ENCODE results near the gene GPR65. TPM values are rescaled to one million over a fixed set of nuclear protein-coding genes. Genes with fewer than 3 reads are reported as not detected.

Gene GPR65
- total RNA-seq, 1 experiment from 2014 or later = not detected

DNA sequence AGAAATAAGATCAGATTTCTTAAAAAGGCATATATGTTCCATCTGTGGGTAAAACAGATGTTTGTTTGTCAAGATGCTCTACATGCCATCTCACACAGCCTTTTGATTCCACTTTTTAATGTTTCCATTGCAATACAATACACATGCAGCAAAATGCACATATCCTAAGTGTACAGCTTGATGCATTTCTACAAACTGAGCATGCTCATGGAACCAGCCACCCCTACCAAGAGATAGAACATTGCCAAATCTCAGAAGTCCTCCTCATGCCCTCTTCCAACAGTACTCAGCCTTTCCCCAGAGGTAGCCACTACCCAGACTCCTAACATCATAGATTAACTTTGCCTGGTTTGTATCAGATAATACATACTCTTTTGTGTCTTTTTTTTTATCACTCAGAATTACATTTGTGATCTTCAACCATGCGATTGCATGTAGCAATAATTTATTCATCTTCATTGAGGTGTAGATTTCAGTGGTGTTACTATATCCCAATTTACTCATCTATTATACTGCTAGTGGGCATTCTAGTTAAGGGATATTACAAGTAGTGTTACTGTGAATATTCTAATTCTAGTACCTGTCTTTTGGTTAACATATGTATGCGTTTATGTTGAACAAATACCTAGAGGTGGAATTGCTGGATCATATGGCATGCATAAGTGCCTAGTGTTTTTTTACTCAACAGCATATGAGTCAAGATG, 3.3 kb downstream of the GPR65 start:
- intact Hi-C loops (cut with micrococcal nuclease) = no loop called here
- Histone ChIP-seq H3K9me2 (replicated peaks; ENCODE audit: low read length) (no peaks in the 10 kb centered on the region), H4K20me1 (ENCODE audit: low read length) (no peaks in the 10 kb centered on the region), H3K4me1 (ENCODE audit: insufficient read depth, low read length) (no peaks in the 10 kb centered on the region; the same call in 1 of the 2 replicates), H3K4me2 (ENCODE audit: low read length) (no peak overlapping the region), H3K27me3 (ENCODE audit: low read length) (no peaks in the 10 kb centered on the region), H3F3A (ENCODE audit: low read length, unreplicated experiment) (no peaks in the 10 kb centered on the region), H3K4me3 (ENCODE audit: low read length) (no peak overlapping the region), H2AFZ (ENCODE audit: low read length) (no peak overlapping the region), H3K79me2 (ENCODE audit: low read length) (no peaks in the 10 kb centered on the region), H3K9ac (ENCODE audit: low read length) (no peak overlapping the region), H3K9me3 (ENCODE audit: low read length) (no peaks in the 10 kb centered on the region), H3K36me3 (ENCODE audit: low read depth, low read length) (no peaks in the 10 kb centered on the region), H3K27ac (ENCODE audit: low read length) (no peak overlapping the region)
- DNase-seq = no peak
- no peak for ATAC-seq
- no TSS peak for BruUV-seq (replicated peaks)
- ChIA-PET CTCF (no interaction called here), POLR2A (ENCODE audit: unreplicated experiment) (no interaction called here)
- TF ChIP-seq, protein P1, sequence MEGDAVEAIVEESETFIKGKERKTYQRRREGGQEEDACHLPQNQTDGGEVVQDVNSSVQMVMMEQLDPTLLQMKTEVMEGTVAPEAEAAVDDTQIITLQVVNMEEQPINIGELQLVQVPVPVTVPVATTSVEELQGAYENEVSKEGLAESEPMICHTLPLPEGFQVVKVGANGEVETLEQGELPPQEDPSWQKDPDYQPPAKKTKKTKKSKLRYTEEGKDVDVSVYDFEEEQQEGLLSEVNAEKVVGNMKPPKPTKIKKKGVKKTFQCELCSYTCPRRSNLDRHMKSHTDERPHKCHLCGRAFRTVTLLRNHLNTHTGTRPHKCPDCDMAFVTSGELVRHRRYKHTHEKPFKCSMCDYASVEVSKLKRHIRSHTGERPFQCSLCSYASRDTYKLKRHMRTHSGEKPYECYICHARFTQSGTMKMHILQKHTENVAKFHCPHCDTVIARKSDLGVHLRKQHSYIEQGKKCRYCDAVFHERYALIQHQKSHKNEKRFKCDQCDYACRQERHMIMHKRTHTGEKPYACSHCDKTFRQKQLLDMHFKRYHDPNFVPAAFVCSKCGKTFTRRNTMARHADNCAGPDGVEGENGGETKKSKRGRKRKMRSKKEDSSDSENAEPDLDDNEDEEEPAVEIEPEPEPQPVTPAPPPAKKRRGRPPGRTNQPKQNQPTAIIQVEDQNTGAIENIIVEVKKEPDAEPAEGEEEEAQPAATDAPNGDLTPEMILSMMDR (conservative IDR thresholded peaks at IDR 0.05; ENCODE audit: low read depth, low read length) = no peak
- TF ChIP-seq EZH2phosphoT487 (IDR thresholded peaks at IDR 0.05; ENCODE audit: borderline replicate concordance, low read length) = no peak
- no peak for TF ChIP-seq EZH2 (IDR thresholded peaks at IDR 0.05; ENCODE audit: low read length, unreplicated experiment)

DNA sequence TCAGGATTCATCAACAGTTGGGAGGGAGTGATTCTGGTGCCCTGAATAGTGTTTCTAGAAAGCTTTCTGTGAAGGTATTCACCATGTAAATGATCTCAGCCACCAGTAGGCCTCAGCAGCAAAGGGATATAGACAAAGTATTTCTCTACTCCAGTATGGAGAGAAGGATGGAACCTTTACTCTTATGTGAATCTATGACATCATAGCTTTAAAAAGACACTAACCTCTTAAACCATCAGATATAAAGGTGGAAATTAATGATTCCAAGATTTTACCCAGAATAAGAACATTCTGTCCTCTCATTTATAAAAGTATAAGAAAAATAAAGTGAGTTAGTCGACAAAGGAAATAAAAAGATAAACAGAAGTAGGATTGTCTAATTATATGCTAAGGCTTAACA, 4.6 kb downstream of the GPR65 start:
- POLR2A ChIA-PET (ENCODE audit: unreplicated experiment) = no interaction called here
- no peak for DNase-seq
- intact Hi-C loops (cut with micrococcal nuclease) = no loop called here
- H2AFZ ChIP-seq (ENCODE audit: low read length) = no peak overlapping the region
- H3K9me3 ChIP-seq (ENCODE audit: low read length) = no peaks in the 10 kb centered on the region
- BruUV-seq (replicated peaks) = no TSS peak
- H3F3A ChIP-seq (ENCODE audit: low read length, unreplicated experiment) = no peaks in the 10 kb centered on the region
- no peak for TF ChIP-seq EZH2 (IDR thresholded peaks at IDR 0.05; ENCODE audit: low read length, unreplicated experiment)
- TF ChIP-seq EZH2phosphoT487 (IDR thresholded peaks at IDR 0.05; ENCODE audit: borderline replicate concordance, low read length) = no peak
- TF ChIP-seq, protein P1 (conservative IDR thresholded peaks at IDR 0.05; ENCODE audit: low read depth, low read length) = no peak
- no peak for ATAC-seq
- H3K4me3 ChIP-seq (ENCODE audit: low read length) = no peak overlapping the region
- H3K4me1 ChIP-seq (ENCODE audit: insufficient read depth, low read length) = no peaks in the 10 kb centered on the region; the same call in 1 of the 2 replicates
- H3K27ac ChIP-seq (ENCODE audit: low read length) = no peak overlapping the region
- no peaks in the 10 kb centered on the region for H3K36me3 ChIP-seq (ENCODE audit: low read depth, low read length)
- H3K27me3 ChIP-seq (ENCODE audit: low read length) = no peaks in the 10 kb centered on the region
- no peaks in the 10 kb centered on the region for H3K9me2 ChIP-seq (replicated peaks; ENCODE audit: low read length)
- CTCF ChIA-PET = no interaction called here
- no peaks in the 10 kb centered on the region for H3K79me2 ChIP-seq (ENCODE audit: low read length)
- H3K9ac ChIP-seq (ENCODE audit: low read length) = no peak overlapping the region
- H3K4me2 ChIP-seq (ENCODE audit: low read length) = no peak overlapping the region
- H4K20me1 ChIP-seq (ENCODE audit: low read length) = no peaks in the 10 kb centered on the region

DNA sequence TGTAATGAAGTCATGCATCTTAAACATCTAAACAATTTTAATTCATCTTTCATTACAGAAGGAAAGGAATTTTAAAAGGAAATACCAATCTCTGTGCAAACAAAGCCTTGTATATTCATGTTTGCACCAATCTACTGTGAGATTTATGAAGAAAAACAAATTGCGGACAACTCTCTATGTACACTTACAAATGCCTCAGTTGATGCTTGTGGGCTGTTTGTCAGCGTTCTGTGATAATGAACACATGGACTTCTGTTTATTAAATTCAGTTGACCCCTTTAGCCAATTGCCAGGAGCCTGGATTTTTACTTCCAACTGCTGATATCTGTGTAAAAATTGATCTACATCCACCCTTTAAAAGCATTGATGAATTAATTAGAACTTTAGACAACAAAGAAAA, 5.4 kb downstream of the GPR65 start:
- Histone ChIP-seq H3K4me1 (ENCODE audit: insufficient read depth, low read length) (no peaks in the 10 kb centered on the region; the same call in 1 of the 2 replicates), H4K20me1 (ENCODE audit: low read length) (no peaks in the 10 kb centered on the region), H3K79me2 (ENCODE audit: low read length) (no peaks in the 10 kb centered on the region), H3K27me3 (ENCODE audit: low read length) (no peaks in the 10 kb centered on the region), H3K9me3 (ENCODE audit: low read length) (no peaks in the 10 kb centered on the region), H3F3A (ENCODE audit: low read length, unreplicated experiment) (no peaks in the 10 kb centered on the region), H3K27ac (ENCODE audit: low read length) (no peak overlapping the region), H3K4me2 (ENCODE audit: low read length) (no peak overlapping the region), H3K36me3 (ENCODE audit: low read depth, low read length) (no peaks in the 10 kb centered on the region), H3K9me2 (replicated peaks; ENCODE audit: low read length) (no peaks in the 10 kb centered on the region), H3K4me3 (ENCODE audit: low read length) (no peak overlapping the region), H2AFZ (ENCODE audit: low read length) (no peak overlapping the region), H3K9ac (ENCODE audit: low read length) (no peak overlapping the region)
- no peak for DNase-seq
- no peak for ATAC-seq
- TF ChIP-seq, protein P1 (conservative IDR thresholded peaks at IDR 0.05; ENCODE audit: low read depth, low read length) = no peak
- TF ChIP-seq EZH2phosphoT487 (IDR thresholded peaks at IDR 0.05; ENCODE audit: borderline replicate concordance, low read length) (no peak), EZH2 (IDR thresholded peaks at IDR 0.05; ENCODE audit: low read length, unreplicated experiment) (no peak)
- BruUV-seq (replicated peaks) = no TSS peak
- intact Hi-C loops (cut with micrococcal nuclease) = loop anchor here (2.0 to 10.0 kb wide), 2 partner anchors 20 to 454 kb away; no protein-coding TSS in a partner anchor
- CTCF ChIA-PET = no interaction called here
- POLR2A ChIA-PET (ENCODE audit: unreplicated experiment) = no interaction called here
